Loucy (cell line): Measurements from ENCODE around the gene SCN9A.

Experiments
- H2AFZ ChIP-seq: fragments of 200-600 bp; sonication (generic); 2 replicates; pipeline ENCODE4 v1.6.0; 2016; ENCODE audit warnings: antibody characterized with exemption, mild to moderate bottlenecking, low read length, moderate library complexity
- H3F3A ChIP-seq: fragments of 200-600 bp; 2 replicates; pipeline ENCODE4 v1.6.0; 2016; ENCODE audit warnings: antibody characterized with exemption, low read depth, mild to moderate bottlenecking
- H3K27me3 ChIP-seq: fragments of 200-600 bp; sonication (generic); 2 replicates; pipeline ENCODE4 v1.6.1; 2014; ENCODE audit warnings: low read length, mild to moderate bottlenecking; ENCODE audit not compliant: insufficient read depth, poor library complexity, severe bottlenecking
- H3K36me3 ChIP-seq: fragments of 200-600 bp; sonication (generic); 2 replicates; pipeline ENCODE4 v1.6.1; 2016; ENCODE audit warnings: low read length; ENCODE audit not compliant: insufficient read depth
- H3K4me1 ChIP-seq: fragments of 200-600 bp; sonication (generic); 2 replicates; pipeline ENCODE4 v1.5.1; 2014; ENCODE audit warnings: low read length, mild to moderate bottlenecking; ENCODE audit not compliant: insufficient read depth, poor library complexity, severe bottlenecking
- H3K4me2 ChIP-seq: fragments of 200-600 bp; sonication (generic); 2 replicates; pipeline ENCODE4 v1.6.0; 2014; ENCODE audit warnings: antibody characterized with exemption, low read length, low read depth, mild to moderate bottlenecking; ENCODE audit not compliant: poor library complexity, severe bottlenecking
- H3K4me3 ChIP-seq: fragments of 200-600 bp; sonication (generic); 2 replicates; pipeline ENCODE4 v1.5.1; 2014; ENCODE audit warnings: low read length, mild to moderate bottlenecking, mixed read lengths; ENCODE audit not compliant: poor library complexity, severe bottlenecking
- H3K79me2 ChIP-seq: fragments of 200-600 bp; sonication (generic); 2 replicates; pipeline ENCODE4 v1.6.1; 2014; ENCODE audit warnings: low read length; ENCODE audit not compliant: insufficient read depth
- H3K9ac ChIP-seq: fragments of 200-600 bp; sonication (generic); 2 replicates; pipeline ENCODE4 v1.6.0; 2014; ENCODE audit warnings: mild to moderate bottlenecking, low read depth, low read length, moderate library complexity; ENCODE audit not compliant: poor library complexity, severe bottlenecking
- H3K9me2 ChIP-seq: fragments of 200-600 bp; sonication (generic); replicated peaks from 2 replicates; pipeline ENCODE4 v1.6.1; 2016; ENCODE audit warnings: low read depth, low read length, mixed read lengths
- H3K9me3 ChIP-seq: fragments of 200-600 bp; sonication (generic); 2 replicates; pipeline ENCODE4 v1.6.1; 2014; ENCODE audit warnings: mild to moderate bottlenecking, antibody characterized with exemption, low read length, low read depth; ENCODE audit not compliant: insufficient read depth
- H4K20me1 ChIP-seq: fragments of 200-600 bp; sonication (generic); 2 replicates; pipeline ENCODE4 v1.6.0; 2014; ENCODE audit warnings: antibody characterized with exemption, low read length, mild to moderate bottlenecking; ENCODE audit not compliant: insufficient read depth, poor library complexity, severe bottlenecking
- CTCF ChIP-seq: fragments of 200-600 bp; sonication (generic); conservative IDR thresholded peaks from 2 replicates; pipeline ENCODE4 v1.5.1; 2014; ENCODE audit warnings: mild to moderate bottlenecking, antibody characterized with exemption, low read length
- EZH2phosphoT487 ChIP-seq: fragments of 200-600 bp; IDR thresholded peaks from 2 replicates; pipeline ENCODE4 v1.6.1; 2018; ENCODE audit warnings: antibody characterized with exemption, mild to moderate bottlenecking, moderate library complexity, borderline replicate concordance

Gene SCN9A

DNA sequence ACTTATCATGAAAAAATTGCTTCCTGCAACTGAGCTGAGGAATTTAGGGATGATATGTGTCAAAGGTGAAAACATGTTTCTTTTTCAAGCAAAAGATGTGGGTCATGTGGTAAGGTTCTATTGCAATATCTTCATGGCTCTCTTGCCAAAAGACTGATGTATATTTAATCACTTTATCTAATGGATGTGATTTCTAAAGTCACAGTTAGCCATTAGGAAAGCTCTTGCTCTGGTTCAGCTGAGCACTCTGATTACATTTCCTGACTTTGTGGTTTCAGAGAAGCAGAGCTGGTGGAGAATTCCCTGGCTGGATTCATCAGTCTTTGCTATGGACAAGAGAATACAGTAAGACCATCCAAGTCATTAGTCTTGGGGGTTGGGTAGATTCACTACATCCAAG is 24.4 kb downstream of the SCN9A start:
- Histone ChIP-seq H3K4me2 (no peak overlapping the region), H3K9me3 (no peaks in the 10 kb centered on the region), H2AFZ (no peak overlapping the region), H3K79me2 (no peaks in the 10 kb centered on the region), H3K9ac (no peak overlapping the region), H3K9me2 (no peaks in the 10 kb centered on the region), H3K4me3 (no peak overlapping the region), H4K20me1 (no peaks in the 10 kb centered on the region), H3K4me1 (no peaks in the 10 kb centered on the region), H3K27me3 (no peaks in the 10 kb centered on the region), H3F3A (no peaks in the 10 kb centered on the region), H3K36me3 (no peaks in the 10 kb centered on the region)
- TF ChIP-seq CTCF = no peak
- no peak for TF ChIP-seq EZH2phosphoT487

GRCh38 chr2:166350525-166350924 is 25.2 kb downstream of the SCN9A start:
- Histone ChIP-seq H3F3A (no peaks in the 10 kb centered on the region), H3K4me1 (no peaks in the 10 kb centered on the region), H4K20me1 (no peaks in the 10 kb centered on the region), H3K36me3 (no peaks in the 10 kb centered on the region), H3K9me2 (no peaks in the 10 kb centered on the region), H3K79me2 (no peaks in the 10 kb centered on the region), H3K4me2 (no peak overlapping the region), H2AFZ (no peak overlapping the region), H3K9me3 (no peaks in the 10 kb centered on the region), H3K27me3 (no peaks in the 10 kb centered on the region), H3K4me3 (no peak overlapping the region), H3K9ac (no peak overlapping the region)
- TF ChIP-seq CTCF (no peak), EZH2phosphoT487 (no peak)

- no peak overlapping the region for H3K4me3 ChIP-seq
- no peak overlapping the region for H3K4me2 ChIP-seq
- no peaks in the 10 kb centered on the region for H3K36me3 ChIP-seq
- H4K20me1 ChIP-seq = no peaks in the 10 kb centered on the region
- no peaks in the 10 kb centered on the region for H3K9me2 ChIP-seq
- no peak overlapping the region for H3K9ac ChIP-seq
- H3K27me3 ChIP-seq = no peaks in the 10 kb centered on the region
- H3K9me3 ChIP-seq = no peaks in the 10 kb centered on the region
- TF ChIP-seq CTCF (no peak), EZH2phosphoT487 (no peak)
- H3K79me2 ChIP-seq = no peaks in the 10 kb centered on the region
- no peaks in the 10 kb centered on the region for H3F3A ChIP-seq
- H3K4me1 ChIP-seq = no peaks in the 10 kb centered on the region
- no peak overlapping the region for H2AFZ ChIP-seq
These were observed 31.2 kb downstream of the SCN9A start for GRCh38 chr2:166344286-166345113.
